ENCODE data around the gene RUSF1.

Gene RUSF1

DNA sequence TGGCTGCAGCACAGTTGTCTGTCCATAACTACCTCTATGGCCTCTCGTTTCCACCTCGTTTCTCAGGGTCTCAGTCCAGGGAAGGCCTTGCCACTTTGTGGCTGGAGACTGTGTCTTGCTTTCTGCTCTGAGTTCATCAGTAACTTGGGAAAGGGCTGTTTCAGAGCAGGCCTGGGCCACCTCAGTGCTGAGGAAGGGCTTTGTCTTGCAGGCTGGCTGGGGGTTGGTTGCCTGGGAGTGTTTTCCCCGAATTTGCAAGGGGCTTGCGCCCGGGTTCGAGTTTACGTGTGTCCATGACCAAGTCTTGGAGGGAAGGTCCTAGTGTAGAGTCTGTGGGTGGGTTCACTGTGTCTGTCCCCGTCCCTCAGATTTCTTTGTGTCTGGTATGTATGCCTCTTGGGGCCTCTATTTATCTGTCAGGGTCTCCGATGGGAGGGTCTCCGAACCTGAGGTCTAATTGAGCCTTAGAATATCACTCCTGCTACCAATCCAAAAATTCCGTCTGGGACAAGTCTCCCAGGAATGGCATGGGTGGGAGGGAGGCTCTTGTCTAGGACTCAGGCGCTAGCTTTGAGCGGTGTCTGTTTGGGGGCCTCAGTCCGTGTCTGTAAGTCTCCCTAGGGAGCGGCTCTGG is 36.8 kb downstream of the RUSF1 start:
- DNase-seq (ENCODE audit: low read depth in 1 of 2, low spot score in 1 of 2): no peak

DNA sequence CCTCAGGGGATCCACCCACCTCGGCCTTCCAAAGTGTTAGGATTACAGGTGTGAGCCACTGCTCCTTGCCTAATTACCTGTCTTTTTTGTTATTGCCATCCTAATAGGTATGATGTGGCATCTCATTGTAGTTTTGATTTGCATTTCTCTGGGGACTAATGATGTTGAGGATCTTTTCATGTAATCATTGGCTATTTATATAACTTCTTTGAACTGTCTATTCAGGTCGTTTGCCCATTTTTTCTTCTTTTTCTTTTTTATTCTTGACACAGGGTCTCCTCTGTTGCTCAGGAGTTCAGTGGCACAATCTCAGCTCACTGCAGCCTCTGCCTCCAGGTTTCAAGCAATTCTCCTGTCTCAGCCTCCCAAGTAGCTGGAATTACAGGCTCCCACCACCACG is 37.6 kb downstream of the RUSF1 start:
- DNase-seq (ENCODE audit: low read depth in 1 of 2, low spot score in 1 of 2): no peak

GRCh38 chr16:31467858-31468257 is 40.3 kb downstream of the RUSF1 start:
- no peak for DNase-seq (ENCODE audit: low read depth in 1 of 2, low spot score in 1 of 2)

GRCh38 chr16:31467151-31467773 is 40.9 kb downstream of the RUSF1 start:
- DNase-seq (ENCODE audit: low read depth in 1 of 2, low spot score in 1 of 2): no peak

GRCh38 chr16:31466381-31466841 is 41.8 kb downstream of the RUSF1 start:
- no peak for DNase-seq (ENCODE audit: low read depth in 1 of 2, low spot score in 1 of 2)

DNA sequence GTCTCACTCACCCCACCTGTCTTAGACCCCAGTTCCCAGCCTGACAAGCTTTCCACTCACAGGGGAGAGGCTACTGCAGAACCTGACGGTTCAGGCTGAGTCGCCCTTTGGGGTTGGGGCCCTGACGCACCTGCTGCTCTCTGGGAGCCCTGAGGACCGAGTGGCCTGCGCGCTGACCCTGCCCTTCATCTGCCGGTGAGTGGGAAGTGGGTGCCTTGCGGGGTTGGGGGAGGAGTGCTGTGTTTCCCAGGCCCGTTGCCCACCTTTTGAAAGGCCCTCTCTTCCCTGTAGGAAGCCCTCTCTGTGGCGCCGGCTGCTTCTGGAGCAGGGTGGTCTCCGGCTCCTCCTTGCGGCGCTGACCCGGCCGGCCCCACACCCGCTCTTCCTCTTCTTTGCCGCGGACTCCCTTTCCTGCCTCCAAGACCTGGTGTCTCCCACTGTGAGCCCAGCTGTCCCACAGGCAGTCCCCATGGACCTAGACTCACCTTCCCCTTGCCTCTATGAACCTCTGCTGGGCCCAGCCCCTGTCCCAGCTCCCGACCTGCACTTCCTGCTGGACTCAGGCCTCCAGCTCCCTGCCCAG is 42.3 kb downstream of the RUSF1 start:
- no peak for DNase-seq (ENCODE audit: low read depth in 1 of 2, low spot score in 1 of 2)

- no peak for DNase-seq (ENCODE audit: low read depth in 1 of 2, low spot score in 1 of 2)
Measured at GRCh38 chr16:31464781-31465260, 43.4 kb downstream of the RUSF1 start.

DNA sequence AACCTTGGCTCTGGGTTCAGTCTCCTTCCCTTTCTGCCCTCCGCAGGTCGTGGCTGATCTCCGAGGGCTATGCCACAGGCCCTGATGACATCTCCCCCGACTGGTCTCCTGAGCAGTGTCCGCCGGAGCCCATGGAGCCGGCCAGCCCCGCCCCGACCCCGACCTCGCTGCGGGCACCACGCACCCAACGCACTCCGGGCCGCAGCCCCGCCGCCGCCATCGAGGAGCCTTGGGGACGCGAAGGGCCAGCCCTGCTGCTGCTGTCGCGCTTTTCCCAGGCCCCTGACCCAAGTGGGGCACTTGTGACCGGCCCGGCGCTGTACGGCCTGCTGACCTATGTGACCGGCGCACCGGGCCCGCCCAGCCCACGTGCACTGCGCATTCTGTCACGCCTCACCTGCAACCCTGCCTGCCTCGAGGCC is 43.8 kb downstream of the RUSF1 start:
- no peak for DNase-seq (ENCODE audit: low read depth in 1 of 2, low spot score in 1 of 2)

DNA sequence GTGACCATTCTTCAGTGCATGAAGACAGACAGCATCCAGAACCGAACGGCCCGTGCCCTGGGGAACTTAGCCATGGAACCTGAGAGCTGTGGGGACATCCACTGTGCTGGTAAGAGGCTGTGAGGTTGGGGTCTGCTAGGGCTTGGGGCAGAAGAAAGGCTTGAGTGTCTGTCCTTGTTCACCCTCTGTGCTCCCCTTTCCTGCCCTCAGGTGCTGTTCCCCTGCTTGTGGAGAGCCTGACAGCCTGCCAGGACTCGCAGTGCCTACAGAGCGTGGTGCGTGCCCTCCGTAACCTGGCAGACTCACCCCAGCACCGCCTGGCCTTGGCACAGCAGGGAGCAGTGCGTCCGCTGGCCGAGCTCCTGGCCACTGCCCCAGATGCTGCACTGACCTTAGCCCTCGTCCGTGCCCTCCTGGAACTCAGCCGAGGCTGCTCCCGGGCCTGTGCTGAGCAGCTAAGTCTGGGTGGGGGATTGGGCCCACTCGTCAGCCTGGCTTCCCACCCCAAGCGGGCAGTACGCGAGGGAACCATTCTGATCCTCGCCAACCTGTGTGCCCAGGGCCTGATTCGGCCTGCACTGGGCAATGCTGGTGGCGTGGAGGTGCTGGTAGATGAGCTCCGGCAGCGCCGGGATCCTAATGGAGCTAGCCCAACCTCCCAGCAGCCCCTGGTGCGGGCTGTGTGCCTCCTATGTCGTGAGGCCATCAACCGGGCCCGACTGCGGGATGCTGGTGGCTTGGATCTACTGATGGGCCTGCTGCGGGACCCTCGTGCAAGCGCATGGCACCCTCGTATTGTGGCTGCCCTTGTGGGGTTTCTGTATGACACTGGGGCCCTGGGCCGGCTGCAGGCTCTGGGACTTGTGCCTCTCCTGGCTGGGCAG is 46.0 kb downstream of the RUSF1 start:
- DNase-seq (ENCODE audit: low read depth in 1 of 2, low spot score in 1 of 2): no peak

- DNase-seq (ENCODE audit: low read depth in 1 of 2, low spot score in 1 of 2): no peak
Measured at GRCh38 chr16:31461201-31461920, 46.8 kb downstream of the RUSF1 start.

DNA sequence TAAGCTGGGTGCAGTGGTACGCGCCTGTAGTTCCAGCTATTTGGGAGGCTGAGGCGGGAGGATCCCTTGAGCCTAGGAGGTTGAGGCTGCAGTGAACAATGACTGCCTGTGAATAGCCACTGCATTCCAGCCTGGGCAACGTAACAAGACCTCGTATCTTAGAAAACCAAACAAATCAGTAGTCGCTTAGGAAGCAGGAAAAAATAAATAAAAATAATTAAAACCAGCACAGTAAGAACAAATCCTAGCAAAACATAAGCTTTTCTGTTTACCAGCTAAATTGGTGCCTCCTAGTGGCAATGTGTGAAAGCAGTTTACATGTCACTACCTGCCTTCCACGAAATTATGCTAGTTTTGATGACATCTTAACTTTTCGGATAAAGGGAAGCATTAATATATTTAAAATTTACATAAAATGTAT is 47.6 kb downstream of the RUSF1 start:
- DNase-seq (ENCODE audit: low read depth in 1 of 2, low spot score in 1 of 2): no peak

GRCh38 chr16:31459687-31460581 is 48.3 kb downstream of the RUSF1 start:
- peak; percentile 99 to 100 for DNase-seq (ENCODE audit: low read depth in 1 of 2, low spot score in 1 of 2)

DNA sequence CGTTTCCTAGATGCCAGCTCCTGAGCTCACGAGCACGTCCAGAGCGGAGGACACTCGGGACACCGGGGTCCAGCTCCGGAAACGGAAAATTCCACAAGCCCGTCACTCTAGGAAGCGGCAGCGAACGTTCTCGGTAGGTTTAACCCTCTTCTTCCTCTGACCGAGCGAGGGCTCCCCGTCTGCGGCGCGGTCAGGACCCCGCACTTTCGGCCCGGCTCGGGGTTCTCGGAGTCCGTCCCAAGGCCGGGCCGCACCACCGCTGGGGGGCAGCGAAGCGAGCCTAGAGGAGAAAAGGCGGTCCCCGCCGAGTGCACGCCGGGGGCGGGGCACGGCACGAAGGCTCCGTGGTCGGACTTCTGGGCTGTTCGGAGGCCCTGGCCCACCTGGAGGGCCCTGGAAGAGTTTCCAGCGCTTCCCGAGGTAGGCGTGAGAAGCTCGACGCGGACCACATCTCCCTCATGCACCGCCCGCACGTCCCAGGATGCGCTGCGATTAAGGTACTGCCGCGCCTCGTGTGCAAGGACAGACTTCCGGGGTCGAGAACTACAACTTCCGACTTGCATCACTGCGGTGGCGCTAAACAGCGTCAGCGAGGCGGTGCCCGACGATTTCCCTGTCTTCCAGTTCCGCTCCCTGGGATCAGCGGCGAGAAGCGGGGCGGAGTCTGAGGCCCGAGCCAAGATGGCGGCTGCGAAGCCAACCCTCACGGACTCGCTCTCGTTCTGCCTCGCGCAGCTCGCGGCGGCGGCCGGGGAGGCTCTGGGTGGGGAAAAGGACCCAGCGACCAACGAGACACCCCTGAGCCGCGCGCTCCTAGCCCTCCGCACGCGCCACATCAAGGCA is 49.1 kb downstream of the RUSF1 start, which contains the start of gene ARMC5:
ARMC5 (plus strand) TSS at position 658 of the 843 bp plus-strand sequence; CDS start at position 682, 24 bp downstream.
- DNase-seq (ENCODE audit: low read depth in 1 of 2, low spot score in 1 of 2): peak; percentile 91 to 95

DNA sequence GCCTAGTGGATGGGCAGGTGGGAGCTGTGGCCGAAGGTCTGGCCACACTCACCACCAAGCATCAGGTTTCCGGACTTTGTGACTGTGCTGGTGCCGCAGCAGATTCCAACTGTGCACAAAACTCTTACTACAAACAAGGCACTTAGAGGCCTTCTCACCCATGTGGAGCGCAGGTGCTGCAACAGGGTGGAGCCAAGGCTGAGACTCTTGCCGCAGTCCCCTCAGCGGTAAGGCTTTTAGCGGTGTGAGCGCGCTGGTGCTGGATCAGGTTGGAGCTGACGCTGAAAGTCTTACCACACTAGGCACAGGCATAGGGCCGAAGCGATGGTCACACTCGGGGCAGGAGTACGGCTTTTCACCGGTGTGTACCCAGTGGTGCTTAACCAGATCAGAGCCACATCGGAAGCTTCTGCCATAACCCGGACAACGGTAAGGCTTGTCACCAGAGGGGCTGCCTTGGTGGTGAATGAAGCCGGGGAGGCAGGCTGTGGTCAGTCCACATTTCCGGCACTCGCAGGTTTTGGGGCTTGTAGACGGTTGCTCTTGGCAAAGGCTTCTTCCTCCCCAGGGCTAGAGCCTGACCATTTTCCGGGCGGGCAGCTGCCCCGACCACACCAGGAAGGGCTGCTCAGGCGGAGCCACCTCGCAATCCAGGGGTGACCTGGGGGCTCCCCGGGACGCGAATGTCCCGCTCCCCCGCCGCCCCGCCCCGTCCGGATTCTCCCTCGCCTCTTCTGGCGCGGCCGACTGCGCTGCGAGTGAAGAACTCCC is 49.9 kb downstream of the RUSF1 start:
- DNase-seq (ENCODE audit: low read depth in 1 of 2, low spot score in 1 of 2): peak in 1 of 2 donors; percentile 36

GRCh38 chr16:31456988-31457360 is 51.2 kb downstream of the RUSF1 start:
- DNase-seq (ENCODE audit: low read depth in 1 of 2, low spot score in 1 of 2): no peak

- DNase-seq (ENCODE audit: low read depth in 1 of 2, low spot score in 1 of 2): no peak
Measured at GRCh38 chr16:31455601-31456314, 52.4 kb downstream of the RUSF1 start.
